Fibroblast of pulmonary artery (primary cell): ENCODE results near the gene SMCHD1.

Source experiments
- DNase-seq: peaks from one replicate; pipeline ENCODE4 v3.0.0-alpha.2; 2010; ENCODE audit warnings: low read depth
- H3K4me3 ChIP-seq: replicated peaks from 2 replicates; pipeline ENCODE4 v1.5.1; 2011; ENCODE audit warnings: low read depth, mild to moderate bottlenecking, control low read depth, low read length, moderate library complexity
- CTCF ChIP-seq: IDR thresholded peaks from 2 replicates; pipeline ENCODE4 v1.5.1; 2011; ENCODE audit warnings: mild to moderate bottlenecking, control low read depth, low read length, inconsistent platforms; ENCODE audit errors: missing control alignments

Gene SMCHD1

GRCh38 chr18:2692508-2692907 is 37.0 kb downstream of the SMCHD1 start:
- no peak overlapping the region for H3K4me3 ChIP-seq
- peak; percentile 28 for DNase-seq
- TF ChIP-seq CTCF, result no peak

DNA sequence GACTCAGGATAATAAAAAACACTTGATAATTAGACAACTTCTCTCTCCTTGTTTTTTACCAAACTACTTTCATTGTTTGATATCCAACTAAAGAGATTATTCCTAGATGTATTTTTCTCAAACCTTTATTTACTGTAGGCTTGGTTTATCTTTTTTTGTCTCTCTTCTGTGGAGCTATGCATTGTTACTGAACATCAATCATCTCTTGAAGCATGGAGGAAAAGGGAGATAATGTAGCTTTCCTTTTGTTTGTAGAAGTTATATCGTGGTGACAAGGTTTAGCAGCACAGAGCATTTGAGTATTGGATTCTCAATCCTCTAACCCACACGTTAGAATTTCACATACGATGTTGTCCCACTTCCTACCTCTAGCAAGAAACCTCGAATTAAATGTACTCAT is 41.7 kb downstream of the SMCHD1 start:
- no peak for TF ChIP-seq CTCF

DNA sequence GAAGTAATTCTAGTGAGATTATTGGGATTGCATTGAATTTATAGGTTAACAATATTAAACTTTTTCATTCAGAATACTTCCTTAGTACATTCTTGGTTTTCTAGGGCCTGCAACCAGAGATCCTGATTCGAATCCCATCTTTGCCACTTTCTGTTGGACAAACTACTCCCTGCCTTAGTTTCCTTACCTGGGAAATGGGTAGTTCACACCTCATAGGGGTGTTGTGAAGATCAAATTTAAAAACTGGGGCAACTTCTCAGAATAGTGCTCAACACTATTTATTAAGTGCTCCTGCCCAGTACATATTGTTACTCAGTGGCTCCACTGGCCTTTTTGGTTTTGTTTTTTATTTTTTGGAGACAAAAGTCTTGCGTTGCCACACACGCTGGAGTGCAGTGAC is 43.5 kb downstream of the SMCHD1 start:
- no peak for TF ChIP-seq CTCF
- DNase-seq, result no peak
- no peak overlapping the region for H3K4me3 ChIP-seq

More for the DNA sequence above, 41.7 kb downstream of the SMCHD1 start:
- H3K4me3 ChIP-seq, result no peak overlapping the region
- DNase-seq, result no peak

DNA sequence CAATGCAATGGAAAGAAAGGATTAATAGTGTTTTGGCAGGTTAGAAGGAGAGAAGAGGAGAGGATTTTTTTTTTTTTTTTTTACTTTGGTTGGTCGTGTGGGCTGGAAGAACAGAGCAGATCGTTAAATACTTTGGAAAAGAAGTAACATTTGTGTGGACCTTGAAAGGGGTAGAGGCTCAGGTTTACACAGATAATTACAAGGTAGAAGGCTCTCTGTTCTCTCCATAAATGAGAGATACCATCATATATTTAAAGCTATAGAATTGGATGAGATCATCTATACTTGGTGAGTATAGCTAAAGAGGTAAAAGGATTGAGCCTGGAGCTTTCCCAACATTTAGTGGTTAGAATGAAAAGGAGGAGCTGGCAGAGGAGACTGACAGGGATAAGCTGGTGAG is 49.0 kb downstream of the SMCHD1 start:
- H3K4me3 ChIP-seq, result no peak overlapping the region
- no peak for TF ChIP-seq CTCF
- no peak for DNase-seq

- TF ChIP-seq CTCF, result no peak
- no peak for DNase-seq
These were observed 51.4 kb downstream of the SMCHD1 start for GRCh38 chr18:2706903-2707302.

GRCh38 chr18:2707551-2708168 is 52.1 kb downstream of the SMCHD1 start:
- no peak overlapping the region for H3K4me3 ChIP-seq
- no peak for TF ChIP-seq CTCF
- no peak for DNase-seq

More at GRCh38 chr18:2706903-2707302, 51.4 kb downstream of the SMCHD1 start:
- no peak overlapping the region for H3K4me3 ChIP-seq

GRCh38 chr18:2709316-2709715 is 53.8 kb downstream of the SMCHD1 start:
- no peak for TF ChIP-seq CTCF
- no peak overlapping the region for H3K4me3 ChIP-seq
- DNase-seq, result peak; percentile 14
